Ishikawa (cell line): ENCODE data around the gene THSD4.

Experiments
- CEBPB ChIP-seq: IDR thresholded peaks from 2 replicates; pipeline ENCODE4 v1.6.1; 2012
- CREB1 ChIP-seq: IDR thresholded peaks from 2 replicates; pipeline ENCODE4 v1.6.1; 2012; ENCODE audit warnings: low read depth
- EGR1 ChIP-seq: IDR thresholded peaks from 2 replicates; pipeline ENCODE4 v1.6.1; 2012
- EP300 ChIP-seq: IDR thresholded peaks from 2 replicates; pipeline ENCODE4 v1.6.1; 2012; ENCODE audit warnings: borderline replicate concordance
- FOXM1 ChIP-seq: IDR thresholded peaks from 2 replicates; pipeline ENCODE4 v1.6.1; 2012; ENCODE audit warnings: low read depth, borderline replicate concordance
- NFIC ChIP-seq: IDR thresholded peaks from 2 replicates; pipeline ENCODE4 v1.6.1; 2012
- RAD21 ChIP-seq: IDR thresholded peaks from 2 replicates; pipeline ENCODE4 v1.6.1; 2012; ENCODE audit warnings: low read depth
- REST ChIP-seq: IDR thresholded peaks from 2 replicates; pipeline ENCODE4 v1.6.1; 2012; ENCODE audit warnings: low read depth, mild to moderate bottlenecking
- TAF1 ChIP-seq: IDR thresholded peaks from 2 replicates; pipeline ENCODE4 v1.6.1; 2012; ENCODE audit warnings: low read depth, mild to moderate bottlenecking
- TCF12 ChIP-seq: IDR thresholded peaks from 2 replicates; pipeline ENCODE4 v1.6.1; 2012; ENCODE audit warnings: low read depth
- TEAD4 ChIP-seq: IDR thresholded peaks from 2 replicates; pipeline ENCODE4 v1.6.1; 2012
- YY1 ChIP-seq: IDR thresholded peaks from 2 replicates; pipeline ENCODE4 v1.6.1; 2012; ENCODE audit warnings: low read depth
- ZBTB7A ChIP-seq: IDR thresholded peaks from 2 replicates; pipeline ENCODE4 v1.6.1; 2012; ENCODE audit warnings: low read depth
- TF ChIP-seq, protein P1 (sequence below): IDR thresholded peaks from 2 replicates; pipeline ENCODE4 v1.6.1; 2012
- TF ChIP-seq, protein P2 (sequence below): IDR thresholded peaks from 2 replicates; pipeline ENCODE4 v1.6.1; 2012

THSD4 gene

DNA sequence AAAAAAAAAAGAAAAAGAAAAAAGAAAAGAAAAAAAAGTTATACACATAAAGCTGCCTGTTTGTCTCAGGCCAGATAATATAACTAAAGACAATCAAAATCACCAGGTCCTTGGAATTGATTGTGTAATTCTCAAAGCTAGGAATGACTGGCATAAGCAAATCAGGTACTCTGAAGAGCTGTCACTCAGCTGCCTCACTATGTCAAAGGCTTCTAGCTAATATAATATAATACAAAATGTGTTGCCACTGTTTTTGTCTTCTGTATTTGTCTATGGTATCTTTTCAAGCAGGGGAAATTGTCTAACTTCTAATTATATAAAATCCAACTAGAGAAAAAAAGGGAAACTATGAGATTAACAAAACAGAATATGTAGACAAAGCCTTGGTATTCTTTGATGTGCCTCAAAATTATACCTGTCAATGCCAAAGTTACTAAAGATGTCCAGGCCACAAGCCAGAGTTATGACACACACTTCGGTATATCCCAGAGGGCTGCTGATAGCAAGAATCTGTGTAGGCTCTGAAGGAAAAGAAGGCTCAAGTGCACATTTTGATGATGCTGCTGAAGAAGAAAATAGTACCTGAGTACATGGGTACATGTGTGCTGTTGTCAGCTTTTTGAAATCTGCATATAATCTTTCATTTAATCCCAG is 658.1 kb downstream of the THSD4 start:
- no peak for TF ChIP-seq TEAD4
- TF ChIP-seq, protein P1, sequence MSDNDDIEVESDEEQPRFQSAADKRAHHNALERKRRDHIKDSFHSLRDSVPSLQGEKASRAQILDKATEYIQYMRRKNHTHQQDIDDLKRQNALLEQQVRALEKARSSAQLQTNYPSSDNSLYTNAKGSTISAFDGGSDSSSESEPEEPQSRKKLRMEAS: no peak
- TF ChIP-seq TAF1: no peak
- no peak for TF ChIP-seq EP300
- TF ChIP-seq EGR1: no peak
- no peak for TF ChIP-seq CREB1
- TF ChIP-seq RAD21: no peak
- TF ChIP-seq, protein P2, sequence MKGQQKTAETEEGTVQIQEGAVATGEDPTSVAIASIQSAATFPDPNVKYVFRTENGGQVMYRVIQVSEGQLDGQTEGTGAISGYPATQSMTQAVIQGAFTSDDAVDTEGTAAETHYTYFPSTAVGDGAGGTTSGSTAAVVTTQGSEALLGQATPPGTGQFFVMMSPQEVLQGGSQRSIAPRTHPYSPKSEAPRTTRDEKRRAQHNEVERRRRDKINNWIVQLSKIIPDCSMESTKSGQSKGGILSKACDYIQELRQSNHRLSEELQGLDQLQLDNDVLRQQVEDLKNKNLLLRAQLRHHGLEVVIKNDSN: no peak
- no peak for TF ChIP-seq ZBTB7A
- no peak for TF ChIP-seq YY1
- no peak for TF ChIP-seq TCF12
- no peak for TF ChIP-seq FOXM1
- no peak for TF ChIP-seq NFIC
- no peak for TF ChIP-seq CEBPB
- TF ChIP-seq REST: no peak

DNA sequence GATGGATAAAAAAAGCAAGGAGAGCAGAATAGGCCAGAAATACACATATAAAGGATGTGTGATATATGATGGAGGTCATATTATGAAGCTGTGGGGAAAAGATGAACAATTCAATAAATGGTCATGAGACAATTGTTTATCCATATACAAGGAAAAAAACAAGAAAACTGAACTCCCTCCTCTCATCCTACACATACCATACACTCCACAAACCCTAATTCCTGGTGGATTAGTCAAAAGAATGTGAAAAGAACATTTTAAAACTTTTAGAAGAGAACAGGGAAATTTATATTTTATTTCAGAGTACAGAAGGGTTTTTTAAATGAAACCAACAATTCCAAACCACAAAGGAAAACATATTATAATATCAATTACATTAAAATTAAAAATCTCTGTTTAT is 660.6 kb downstream of the THSD4 start:
- TF ChIP-seq CEBPB (no peak), TEAD4 (no peak)

GRCh38 chr15:71776304-71776703 is 661.0 kb downstream of the THSD4 start:
- TF ChIP-seq REST: no peak

DNA sequence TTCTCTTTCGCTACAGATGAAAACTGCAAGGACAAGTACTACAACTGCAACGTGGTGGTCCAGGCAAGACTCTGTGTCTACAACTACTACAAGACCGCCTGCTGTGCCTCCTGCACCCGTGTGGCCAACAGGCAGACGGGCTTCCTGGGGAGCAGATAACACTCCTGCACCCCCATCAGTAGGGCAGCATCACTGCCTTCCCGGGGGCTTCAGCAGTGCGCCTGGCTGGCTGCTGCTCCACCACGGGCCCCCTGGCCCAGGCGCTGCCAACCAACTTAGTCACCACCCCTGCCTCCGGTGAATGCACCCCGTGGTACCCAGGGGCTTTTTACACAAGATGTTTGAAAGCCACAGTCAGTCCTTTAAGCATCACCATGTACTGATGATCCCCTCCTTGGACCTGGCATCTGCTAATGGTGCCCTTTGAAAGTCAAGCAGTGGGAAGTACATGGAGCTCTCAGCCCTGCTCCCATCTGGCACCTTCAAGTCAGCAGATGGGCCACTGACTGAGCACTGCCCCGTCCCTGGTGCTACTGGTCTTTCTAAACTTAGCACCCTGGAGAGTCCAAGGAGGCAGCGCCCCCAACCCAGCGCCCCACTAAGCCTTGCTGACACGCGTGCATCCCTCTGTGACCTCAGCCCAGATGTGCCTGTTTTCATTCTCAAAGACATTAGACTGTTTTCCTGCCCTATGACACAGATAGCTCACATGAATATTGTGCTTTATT is 662.1 kb downstream of the THSD4 start:
- TF ChIP-seq EGR1 (no peak), ZBTB7A (no peak), RAD21 (no peak), TEAD4 (no peak), TAF1 (no peak), CEBPB (no peak), NFIC (no peak), CREB1 (no peak), EP300 (no peak)
- TF ChIP-seq, protein P2: no peak
- TF ChIP-seq, protein P1: no peak

- TF ChIP-seq TCF12: no peak
- TF ChIP-seq EGR1: no peak
- TF ChIP-seq, protein P1: no peak
- TF ChIP-seq TAF1: no peak
These were observed 664.0 kb downstream of the THSD4 start for GRCh38 chr15:71779073-71779797.
